ENCODE measurements around the gene CAMK1D.

- TF ChIP-seq REST (IDR thresholded peaks at IDR 0.05; ENCODE audit: low read depth, low read length) (no peak), E2F4 (IDR thresholded peaks at IDR 0.05; ENCODE audit: low read depth, low read length) (no peak), GABPA (IDR thresholded peaks at IDR 0.05; ENCODE audit: low read depth) (no peak), CTCF (IDR thresholded peaks at IDR 0.05 in 2 of 3, conservative IDR thresholded peaks at IDR 0.05 in 1 of 3; ENCODE audit: control insufficient read depth in 2 of 3, extremely low read depth in 1 of 3, insufficient read depth in 1 of 3, low read depth in 3 of 3, low read length in 3 of 3) (no peak), HDGF (IDR thresholded peaks at IDR 0.05) (no peak), IRF3 (IDR thresholded peaks at IDR 0.05) (no peak), NFXL1 (IDR thresholded peaks at IDR 0.05; ENCODE audit: borderline replicate concordance) (no peak), TCF12 (IDR thresholded peaks at IDR 0.05; ENCODE audit: low read depth, low read length) (no peak), LARP7 (IDR thresholded peaks at IDR 0.05) (no peak)
These were observed 206.7 kb downstream of the CAMK1D start for GRCh38 chr10:12556039-12556438.

Measured in GM12878 (cell line).